ENCODE results near the gene KIF5C.

DNA sequence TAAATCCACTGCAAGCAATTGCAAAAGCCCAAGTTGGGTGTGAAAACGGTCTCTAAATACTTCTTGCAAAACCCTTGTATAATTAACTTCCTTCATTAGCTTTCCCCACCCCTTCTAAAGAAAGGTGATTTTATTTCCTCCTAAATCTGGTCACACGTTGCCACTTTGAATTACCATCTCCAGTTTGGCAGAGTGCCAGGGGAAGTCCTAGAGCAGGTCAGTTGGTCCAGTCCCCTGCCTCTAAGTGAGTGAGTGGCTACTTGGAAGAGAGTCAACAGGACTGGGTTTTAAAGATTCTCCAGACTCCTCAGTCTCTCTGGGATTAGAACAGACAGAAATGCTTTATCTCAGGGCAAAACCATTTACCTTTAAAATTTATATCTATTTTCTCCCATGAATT lies 144.7 kb downstream of the KIF5C start:
- no peak for TF ChIP-seq ZNF768 (tag by site-specific recombination; IDR thresholded peaks at IDR 0.05)
- TF ChIP-seq ZNF311 (tag by site-specific recombination; IDR thresholded peaks at IDR 0.05; ENCODE audit: borderline replicate concordance): no peak
